ENCODE results near the gene SEPTIN7. TPM values are rescaled to one million over a fixed set of nuclear protein-coding genes. Genes with fewer than 3 reads are reported as not detected.

Gene SEPTIN7
- total and polyA plus RNA-seq, 2 of the 13 experiments (the other 11 are each of a cell fraction or from before 2014, with no cell fraction given) = 103 to 129 TPM

- TF ChIP-seq ZNF501 (CRISPR knock-in tag; IDR thresholded peaks at IDR 0.05) (0 out of 2 replicates have a peak, but pooled peaks have one; percentile 29), PITX1 (CRISPR knock-in tag; IDR thresholded peaks at IDR 0.05) (no peak), DPF2 (CRISPR knock-in tag; IDR thresholded peaks at IDR 0.05; ENCODE audit: borderline replicate concordance, low read depth) (no peak), LCORL (IDR thresholded peaks at IDR 0.05) (no peak), LCORL (CRISPR knock-in tag; IDR thresholded peaks at IDR 0.05) (peak; percentile 45; the same call in 1 of the 2 replicates), SKIL (CRISPR knock-in tag; IDR thresholded peaks at IDR 0.05; ENCODE audit: borderline replicate concordance) (no peak), BCLAF1 (IDR thresholded peaks at IDR 0.05) (no peak), SOX6 (IDR thresholded peaks at IDR 0.05) (no peak), SOX6 (CRISPR knock-in tag; IDR thresholded peaks at IDR 0.05) (no peak), ZSCAN9 (CRISPR knock-in tag; IDR thresholded peaks at IDR 0.05; ENCODE audit: borderline replicate concordance) (no peak), CCAR2 (optimal IDR thresholded peaks at IDR 0.05; ENCODE audit: low read depth, low read length) (peak; percentile 43), ZBTB25 (CRISPR knock-in tag; IDR thresholded peaks at IDR 0.05) (no peak), ZNF772 (CRISPR knock-in tag; IDR thresholded peaks at IDR 0.05) (no peak), EED (CRISPR knock-in tag; IDR thresholded peaks at IDR 0.05) (no peak), ZNF451 (CRISPR knock-in tag; IDR thresholded peaks at IDR 0.05) (0 out of 2 replicates have a peak, but pooled peaks have one; percentile 64), CC2D1A (CRISPR knock-in tag; IDR thresholded peaks at IDR 0.05) (no peak), ZNF576 (CRISPR knock-in tag; IDR thresholded peaks at IDR 0.05) (peak; percentile 67; the same call in 1 of the 2 replicates), SIN3B (IDR thresholded peaks at IDR 0.05; ENCODE audit: low read length) (no peak), ATF5 (CRISPR knock-in tag; IDR thresholded peaks at IDR 0.05; ENCODE audit: low read depth) (no peak), KDM2A (CRISPR knock-in tag; IDR thresholded peaks at IDR 0.05; ENCODE audit: borderline replicate concordance, low read depth) (no peak), BCL3 (CRISPR knock-in tag; IDR thresholded peaks at IDR 0.05) (peak; percentile 11; the same call in 1 of the 2 replicates), ZBTB20 (CRISPR knock-in tag; IDR thresholded peaks at IDR 0.05; ENCODE audit: borderline replicate concordance, low read depth) (peak; percentile 43; the same call in 1 of the 2 replicates)
These were observed 690 bp downstream of the SEPTIN7 start (continued) for GRCh38 chr7:35801392-35802101.

All from HepG2 (cell line).